Measurements from ENCODE around the gene PIK3C2A.
"Not testable (repeated sequence)": the region's sequence is repeated elsewhere in the genome, so short reads cannot be mapped to it uniquely, and the experiment has no call there.

Gene PIK3C2A

GRCh38 chr11:17207317-17208256, at the start of gene PIK3C2A:
Gene PIK3C2A, minus strand, starts transcription at chr11:17207986. Its CDS starts 38,245 bp downstream, at chr11:17169741.
- Mint-ChIP-seq H3K4me1 (peaks cover 40% of the 10 kb centered on the region), H3K4me3 (peak within 1 kb of the TSS; percentile 93), H3K36me3 (ENCODE audit: low read depth) (peaks cover 6% of the 10 kb centered on the region), H3K27ac (peak within 1 kb of the TSS; percentile 95), H3K27me3 (no peaks in the 10 kb centered on the region), H3K9me3 (no peaks in the 10 kb centered on the region)
- ATAC-seq: peak; percentile 97
- DNase-seq: peak; percentile 97

- DNase-seq (no peak), ATAC-seq (peak; percentile 27)
- no peaks in the 10 kb centered on the region for H3K36me3 Mint-ChIP-seq (ENCODE audit: low read depth)
- H3K4me1 Mint-ChIP-seq: peaks cover 34% of the 10 kb centered on the region
- no peak overlapping the region for H3K4me3 Mint-ChIP-seq
- no peaks in the 10 kb centered on the region for H3K9me3 Mint-ChIP-seq
- H3K27ac Mint-ChIP-seq: no peak overlapping the region
- H3K27me3 Mint-ChIP-seq: peaks cover under 1% of the 10 kb centered on the region
Observed at GRCh38 chr11:17257196-17257595, 49.4 kb upstream of the PIK3C2A start.

- peak overlapping the region; percentile 70 for H3K27ac Mint-ChIP-seq
- H3K9me3 Mint-ChIP-seq: no peaks in the 10 kb centered on the region
- H3K27me3 Mint-ChIP-seq: peaks cover 2% of the 10 kb centered on the region
- ATAC-seq (peak; percentile 91), DNase-seq (no peak)
- peaks cover 34% of the 10 kb centered on the region for H3K4me1 Mint-ChIP-seq
- no peaks in the 10 kb centered on the region for H3K36me3 Mint-ChIP-seq (ENCODE audit: low read depth)
- no peak overlapping the region for H3K4me3 Mint-ChIP-seq
Observed at GRCh38 chr11:17256512-17256911, 48.7 kb upstream of the PIK3C2A start.

GRCh38 chr11:17252704-17253103, 44.9 kb upstream of the PIK3C2A start:
- Mint-ChIP-seq H3K27me3 (peaks cover 8% of the 10 kb centered on the region), H3K27ac (no peak overlapping the region), H3K4me1 (peaks cover 16% of the 10 kb centered on the region), H3K36me3 (ENCODE audit: low read depth) (no peaks in the 10 kb centered on the region), H3K9me3 (no peaks in the 10 kb centered on the region), H3K4me3 (no peak overlapping the region)
- DNase-seq: no peak
- ATAC-seq: no peak

GRCh38 chr11:17250561-17251350, 43.0 kb upstream of the PIK3C2A start:
- H3K27me3 Mint-ChIP-seq: peaks cover 11% of the 10 kb centered on the region
- H3K4me3 Mint-ChIP-seq: no peak overlapping the region

GRCh38 chr11:17244046-17244445, 36.3 kb upstream of the PIK3C2A start:
- H3K9me3 Mint-ChIP-seq: no peaks in the 10 kb centered on the region
- peaks cover 24% of the 10 kb centered on the region for H3K27me3 Mint-ChIP-seq
- peaks cover 12% of the 10 kb centered on the region for H3K4me1 Mint-ChIP-seq
- ATAC-seq: peak; percentile 92
- H3K36me3 Mint-ChIP-seq (ENCODE audit: low read depth): no peaks in the 10 kb centered on the region
- DNase-seq: no peak
- H3K27ac Mint-ChIP-seq: peak overlapping the region; percentile 23
- no peak overlapping the region for H3K4me3 Mint-ChIP-seq

More at GRCh38 chr11:17250561-17251350, 43.0 kb upstream of the PIK3C2A start:
- no peak for DNase-seq
- no peak for ATAC-seq
- no peaks in the 10 kb centered on the region for H3K4me1 Mint-ChIP-seq
- H3K36me3 Mint-ChIP-seq (ENCODE audit: low read depth): no peaks in the 10 kb centered on the region
- no peaks in the 10 kb centered on the region for H3K9me3 Mint-ChIP-seq
- H3K27ac Mint-ChIP-seq: no peak overlapping the region

GRCh38 chr11:17242954-17243353, 35.2 kb upstream of the PIK3C2A start:
- H3K4me3 Mint-ChIP-seq; H3K27ac Mint-ChIP-seq; DNase-seq; ATAC-seq; H3K36me3 Mint-ChIP-seq (ENCODE audit: low read depth); H3K9me3 Mint-ChIP-seq: not testable (repeated sequence)
- peaks cover 12% of the 10 kb centered on the region for H3K4me1 Mint-ChIP-seq
- peaks cover 24% of the 10 kb centered on the region for H3K27me3 Mint-ChIP-seq

- ATAC-seq (no peak), DNase-seq (no peak)
- Mint-ChIP-seq H3K4me3 (no peak overlapping the region), H3K27ac (no peak overlapping the region), H3K27me3 (peaks cover 21% of the 10 kb centered on the region), H3K4me1 (peaks cover 12% of the 10 kb centered on the region), H3K9me3 (no peaks in the 10 kb centered on the region), H3K36me3 (ENCODE audit: low read depth) (no peaks in the 10 kb centered on the region)
Observed at GRCh38 chr11:17240780-17241179, 33.0 kb upstream of the PIK3C2A start.

- not testable (repeated sequence) for H3K36me3 Mint-ChIP-seq (ENCODE audit: low read depth); DNase-seq; H3K4me3 Mint-ChIP-seq; H3K9me3 Mint-ChIP-seq; ATAC-seq; H3K27ac Mint-ChIP-seq
- H3K27me3 Mint-ChIP-seq: peaks cover 22% of the 10 kb centered on the region
- H3K4me1 Mint-ChIP-seq: peaks cover 12% of the 10 kb centered on the region
Observed at GRCh38 chr11:17239927-17240326, 32.1 kb upstream of the PIK3C2A start.

GRCh38 chr11:17238377-17238776, 30.6 kb upstream of the PIK3C2A start:
- Mint-ChIP-seq H3K27ac (no peak overlapping the region), H3K9me3 (no peaks in the 10 kb centered on the region), H3K27me3 (peaks cover 22% of the 10 kb centered on the region), H3K4me1 (peaks cover 2% of the 10 kb centered on the region), H3K4me3 (no peak overlapping the region), H3K36me3 (ENCODE audit: low read depth) (no peaks in the 10 kb centered on the region)
- ATAC-seq (no peak), DNase-seq (no peak)

- Mint-ChIP-seq H3K27ac (no peak overlapping the region), H3K4me1 (peaks cover 21% of the 10 kb centered on the region)
- ATAC-seq: no peak
Observed at GRCh38 chr11:17233101-17233500, 25.3 kb upstream of the PIK3C2A start.

GRCh38 chr11:17230867-17231851, 23.4 kb upstream of the PIK3C2A start:
- H3K27me3 Mint-ChIP-seq: peaks cover 7% of the 10 kb centered on the region
- peak; percentile 94 for ATAC-seq
- no peaks in the 10 kb centered on the region for H3K36me3 Mint-ChIP-seq (ENCODE audit: low read depth)
- DNase-seq: peak; percentile 40
- H3K27ac Mint-ChIP-seq: peak overlapping the region; percentile 57
- H3K9me3 Mint-ChIP-seq: no peaks in the 10 kb centered on the region
- H3K4me1 Mint-ChIP-seq: peaks cover 21% of the 10 kb centered on the region
- peak overlapping the region; percentile 24 for H3K4me3 Mint-ChIP-seq

More at GRCh38 chr11:17233101-17233500, 25.3 kb upstream of the PIK3C2A start:
- Mint-ChIP-seq H3K36me3 (ENCODE audit: low read depth) (no peaks in the 10 kb centered on the region), H3K27me3 (peaks cover 7% of the 10 kb centered on the region), H3K4me3 (no peak overlapping the region), H3K9me3 (no peaks in the 10 kb centered on the region)
- no peak for DNase-seq

GRCh38 chr11:17229481-17230152, 21.8 kb upstream of the PIK3C2A start:
- Mint-ChIP-seq H3K27ac (no peak overlapping the region), H3K27me3 (peaks cover 4% of the 10 kb centered on the region), H3K9me3 (no peaks in the 10 kb centered on the region)

More at GRCh38 chr11:17229481-17230152, 21.8 kb upstream of the PIK3C2A start:
- ATAC-seq (no peak), DNase-seq (no peak)
- no peaks in the 10 kb centered on the region for H3K36me3 Mint-ChIP-seq (ENCODE audit: low read depth)
- H3K4me3 Mint-ChIP-seq: no peak overlapping the region
- peaks cover 21% of the 10 kb centered on the region for H3K4me1 Mint-ChIP-seq

Measured in activated naive CD8-positive, alpha-beta T cell treated with anti-CD3 and anti-CD28 coated beads, Interleukin-2, amount 50 U/mL, for 24 hours (primary cell).